HG03442 (cell line): ENCODE measurements around the gene EEIG2.
"Not testable (repeated sequence)": the region's sequence is repeated elsewhere in the genome, so short reads cannot be mapped to it uniquely, and the experiment has no call there.

Experiments
- ATAC-seq: cut with Tn5 transposase; IDR thresholded peaks from one replicate; pipeline ENCODE4 v1.9.1; 2021; ENCODE audit warnings: mild to moderate bottlenecking, moderate library complexity; ENCODE audit not compliant: unreplicated experiment

EEIG2 gene

DNA sequence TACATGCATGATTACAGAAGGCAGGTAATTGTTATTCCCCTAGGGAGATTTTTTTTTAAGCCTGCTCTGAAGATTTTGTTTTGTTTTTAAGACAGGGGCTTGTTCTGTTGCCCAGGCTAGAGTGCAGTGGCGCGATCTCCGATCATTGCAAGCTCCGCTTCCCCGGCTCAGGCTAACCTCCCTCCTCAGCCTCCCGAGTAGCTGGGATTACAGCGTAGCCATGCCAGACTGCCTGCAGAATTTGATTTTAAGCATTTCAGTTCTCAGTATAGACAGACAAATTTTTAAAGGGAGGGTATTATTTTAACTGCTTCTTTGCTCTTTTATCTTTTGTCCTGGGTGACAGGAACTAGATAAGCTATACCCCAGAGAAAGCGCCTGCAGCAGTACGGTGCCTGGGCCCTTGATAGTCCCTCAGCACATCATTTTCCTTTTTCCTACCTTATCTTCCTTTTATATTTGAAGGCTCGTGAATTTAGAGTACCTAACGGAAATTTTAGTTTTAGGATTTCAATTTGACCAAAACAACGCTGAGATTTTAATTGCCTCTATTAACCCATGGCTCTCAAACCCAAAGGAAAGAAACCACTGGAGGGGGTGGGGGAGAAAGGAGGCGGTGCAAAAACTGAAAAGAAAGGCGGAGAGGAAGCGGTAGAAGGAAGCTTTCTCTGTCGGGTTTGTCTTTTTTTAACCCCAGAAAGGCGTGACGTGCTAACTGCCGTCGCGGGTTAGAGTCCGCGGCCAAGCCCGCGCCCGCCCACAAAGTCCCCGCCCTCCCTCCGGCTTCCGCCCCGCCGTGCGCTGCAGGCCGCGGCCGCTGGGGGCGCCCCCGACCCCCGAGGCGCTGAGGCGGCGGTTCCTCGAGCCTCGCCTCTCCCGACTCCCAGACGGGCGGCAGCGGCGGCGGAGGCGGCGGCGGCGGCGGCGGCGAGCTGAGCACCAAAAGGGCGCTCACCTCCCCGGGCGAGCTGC is at the start of gene EEIG2:
Gene EEIG2 (plus strand): TSS at position 886 of the 972 bp plus-strand sequence. CDS start 329 bp downstream, outside the sequence.
- ATAC-seq: peak; percentile 75

DNA sequence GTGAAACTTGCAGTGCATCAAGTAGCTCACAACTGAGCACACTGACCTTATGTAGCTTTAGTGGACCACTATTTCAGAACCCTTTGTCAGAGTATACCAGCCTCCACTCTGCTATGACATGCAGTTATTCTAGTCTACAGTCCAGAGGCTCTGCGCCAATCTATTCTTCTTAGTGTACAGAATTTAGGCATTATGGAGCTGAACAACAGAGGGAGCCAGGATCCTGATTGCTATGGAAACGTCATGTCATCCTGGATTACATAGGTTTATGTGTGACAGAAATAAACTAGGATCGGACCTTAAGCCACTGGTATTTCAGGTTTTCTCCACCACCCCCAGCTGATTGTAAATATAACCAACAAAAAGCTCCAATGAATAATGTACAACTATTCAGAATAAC is 48.1 kb upstream of the EEIG2 start:
- no peak for ATAC-seq

DNA sequence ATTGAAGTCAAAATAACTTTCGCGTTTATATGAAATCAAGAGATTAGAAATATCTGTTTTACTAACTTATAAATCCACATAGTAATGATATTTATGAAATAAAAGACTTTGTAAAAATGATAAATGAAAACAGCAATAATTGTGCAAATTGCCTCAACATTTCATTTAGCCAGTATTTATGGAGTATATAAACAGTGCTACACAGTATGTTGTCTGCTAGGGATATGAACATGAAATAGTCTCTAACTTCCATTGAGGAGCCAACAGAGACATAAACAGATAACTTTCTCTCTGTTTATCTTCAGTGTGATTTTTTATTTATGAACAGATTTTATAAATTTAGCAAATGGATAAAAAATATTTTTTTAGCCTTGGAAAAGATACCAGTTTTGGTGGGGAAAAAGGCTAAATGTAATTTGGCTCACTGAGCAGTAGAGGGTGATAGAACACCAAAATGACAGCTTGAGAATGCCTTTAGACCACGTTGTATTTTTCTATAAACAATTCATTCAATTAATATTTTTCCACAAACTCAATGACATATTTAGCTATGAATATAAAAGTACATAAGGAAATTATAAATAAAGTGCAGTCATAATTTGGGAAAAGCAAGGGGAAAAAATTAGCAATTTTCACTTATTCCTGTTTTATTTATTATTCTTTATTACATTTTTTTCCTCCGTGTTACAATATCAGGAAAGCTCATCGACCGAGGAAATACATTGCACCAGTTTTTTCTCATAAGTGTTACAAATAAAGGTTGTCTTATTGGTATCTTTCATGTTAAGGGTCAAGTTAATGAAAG is 47.5 kb upstream of the EEIG2 start:
- no peak for ATAC-seq

DNA sequence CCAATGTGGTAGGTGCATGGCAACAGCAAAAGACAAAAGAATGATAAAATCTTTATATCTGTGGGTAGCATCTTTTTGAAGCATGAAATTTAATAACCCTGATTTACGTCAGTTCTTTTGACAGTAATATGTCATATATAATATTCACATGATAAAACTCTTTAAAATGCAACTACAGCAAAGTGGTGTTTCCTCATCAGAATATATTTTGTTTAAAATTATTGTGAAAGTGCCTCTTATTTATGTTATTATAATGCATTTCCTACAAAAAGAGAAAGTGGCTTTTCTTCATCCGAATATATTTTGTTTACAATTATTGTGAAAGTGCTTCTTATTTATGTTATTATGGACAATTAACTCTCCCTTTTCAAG is 46.9 kb upstream of the EEIG2 start:
- no peak for ATAC-seq

DNA sequence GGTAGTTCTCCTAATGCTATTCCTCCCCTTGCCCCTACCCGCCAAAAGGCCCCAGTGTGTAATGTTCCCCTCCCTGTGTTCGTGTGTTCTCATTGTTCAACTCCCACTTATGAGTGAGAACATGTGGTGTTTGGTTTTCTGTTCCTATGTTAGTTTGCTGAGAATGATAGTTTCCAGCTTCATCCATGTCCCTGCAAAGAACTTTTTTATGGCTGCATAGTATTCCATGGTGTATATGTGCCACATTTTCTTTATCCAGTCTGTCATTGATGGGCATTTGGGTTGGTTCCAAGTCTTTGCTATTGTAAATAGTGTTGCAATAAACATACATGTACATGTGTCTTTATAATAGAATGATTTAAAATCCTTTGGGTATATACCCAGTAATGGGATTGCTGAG is 46.0 kb upstream of the EEIG2 start:
- not testable (repeated sequence) for ATAC-seq

DNA sequence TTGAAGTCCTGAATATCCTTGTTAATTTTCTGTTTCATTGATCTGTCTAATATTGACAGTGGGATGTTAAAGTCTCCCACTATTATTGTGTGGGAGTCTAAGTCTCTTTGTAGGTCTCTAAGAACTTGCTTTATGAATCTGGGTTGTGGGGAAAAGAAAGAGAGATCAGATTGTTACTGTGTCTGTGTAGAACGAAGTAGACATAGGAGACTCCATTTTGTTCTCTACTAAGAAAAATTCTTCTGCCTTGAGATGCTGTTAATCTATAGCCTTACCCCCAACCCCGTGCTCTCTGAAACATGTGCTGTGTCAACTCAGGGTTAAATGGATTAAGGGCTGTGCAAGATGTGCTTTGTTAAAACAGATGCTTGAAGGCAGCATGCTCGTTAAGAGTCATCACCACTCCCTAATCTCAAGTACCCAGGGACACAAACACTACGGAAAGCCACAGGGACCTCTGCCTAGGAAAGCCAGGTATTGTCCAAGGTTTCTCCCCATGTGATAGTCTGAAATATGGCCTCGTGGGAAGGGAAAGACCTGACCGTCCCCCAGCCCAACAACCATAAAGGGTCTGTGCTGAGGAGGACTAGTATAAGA is 42.5 kb upstream of the EEIG2 start:
- ATAC-seq: not testable (repeated sequence)

DNA sequence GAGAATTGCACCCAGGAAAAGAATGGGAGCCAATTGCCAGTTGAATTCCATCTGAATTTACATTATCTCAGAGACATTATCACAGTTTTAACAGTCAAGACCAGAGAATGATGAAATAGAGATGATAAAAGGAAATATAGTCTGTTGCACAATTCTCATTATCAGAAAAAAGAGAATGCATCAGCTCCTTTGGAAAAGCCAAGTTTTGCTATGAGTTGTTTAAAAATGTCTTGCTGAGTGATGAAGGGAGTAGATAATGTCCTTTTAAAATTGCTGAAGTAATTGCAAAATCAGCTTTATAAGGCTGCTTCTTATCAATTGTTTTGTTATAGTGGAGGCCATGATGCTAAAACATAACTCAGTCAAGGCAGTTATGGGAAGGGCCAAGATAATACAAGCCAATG is 37.9 kb upstream of the EEIG2 start:
- no peak for ATAC-seq

DNA sequence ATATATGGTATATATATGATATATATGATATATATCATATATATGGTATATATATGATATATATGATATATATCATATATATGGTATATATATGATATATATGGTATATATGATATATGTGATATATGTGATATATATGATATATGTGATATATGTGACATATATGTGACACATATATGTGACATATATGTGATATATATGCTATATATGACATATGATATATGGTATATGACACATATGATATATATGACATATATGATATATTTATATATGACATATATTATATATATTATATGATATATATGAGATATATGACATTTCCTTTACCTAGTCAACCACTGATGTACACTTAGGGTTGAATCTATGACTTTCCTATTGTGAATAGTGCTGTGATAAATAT is 36.1 kb upstream of the EEIG2 start:
- no peak for ATAC-seq

DNA sequence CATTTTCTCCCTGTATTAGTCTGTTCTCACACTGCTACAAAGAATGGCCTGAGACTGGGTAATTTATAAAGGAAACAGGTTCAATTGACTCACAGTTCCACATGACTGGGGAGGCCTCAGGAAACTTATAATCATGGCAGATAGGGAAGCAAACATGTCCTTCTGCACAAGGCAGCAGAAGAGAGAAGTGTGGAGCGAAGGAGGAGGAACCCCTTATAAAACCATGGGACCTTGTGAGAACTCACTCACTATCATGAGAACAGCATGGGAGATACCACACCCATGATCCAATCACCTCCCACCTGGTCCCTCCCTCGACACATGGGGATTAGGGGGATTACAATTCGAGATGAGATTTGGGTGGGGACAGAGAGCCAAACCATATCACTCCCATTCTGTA is 35.2 kb upstream of the EEIG2 start:
- ATAC-seq: no peak

DNA sequence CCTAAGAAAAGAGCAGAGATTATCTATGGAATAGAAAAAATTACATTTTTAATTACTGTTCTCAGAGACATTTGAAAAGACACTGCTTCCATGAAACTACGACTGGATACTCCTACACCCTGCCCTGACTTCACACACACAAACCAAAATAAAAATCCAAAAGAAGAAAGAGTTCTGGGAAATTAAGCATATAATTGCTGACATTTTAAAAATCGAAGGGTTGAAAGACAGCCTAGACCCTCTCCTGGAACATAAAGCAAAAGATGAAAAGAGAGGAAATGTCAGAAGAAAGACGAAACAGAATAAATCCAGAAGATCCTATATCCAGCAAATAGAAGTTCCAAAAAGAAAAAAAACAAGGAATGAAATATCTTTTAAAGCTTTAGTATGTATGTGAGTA is 32.8 kb upstream of the EEIG2 start:
- ATAC-seq: no peak

DNA sequence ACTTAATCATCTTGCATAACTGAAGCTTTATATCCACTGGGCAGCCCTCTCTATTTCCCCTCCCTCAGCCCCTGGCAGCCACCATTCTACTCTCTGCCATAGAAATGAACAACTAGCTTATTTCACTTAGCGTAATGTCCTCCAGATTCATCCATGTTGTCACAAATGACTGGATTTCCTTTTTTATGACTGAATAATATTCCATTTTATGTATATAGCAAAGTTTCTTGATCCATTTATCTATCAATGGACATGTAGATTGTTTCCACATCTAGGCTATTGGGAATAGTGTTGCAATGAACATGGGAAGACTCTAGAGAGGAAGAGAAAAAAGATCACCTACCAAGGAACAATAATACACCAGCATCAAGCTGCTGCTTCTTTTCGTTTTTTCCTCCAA is 32.1 kb upstream of the EEIG2 start:
- ATAC-seq: no peak

DNA sequence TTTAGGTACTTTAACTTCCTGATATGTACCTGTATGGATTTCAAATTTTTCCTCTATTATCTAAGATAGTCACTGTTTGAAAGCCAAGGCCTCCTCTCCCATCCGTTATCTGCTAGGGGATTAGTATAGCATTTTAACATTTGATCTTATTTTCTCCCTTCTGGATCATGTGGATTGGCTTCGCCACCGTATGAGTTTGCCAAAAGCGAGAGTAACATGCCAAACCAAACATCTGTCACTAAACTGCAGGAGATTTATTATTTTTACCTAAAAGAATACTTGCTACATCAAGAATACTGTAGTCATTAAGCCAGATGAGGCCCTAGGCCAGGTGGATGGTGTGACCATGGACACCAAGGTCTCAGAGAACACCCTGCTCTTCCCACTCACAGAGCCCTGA is 28.5 kb upstream of the EEIG2 start:
- ATAC-seq: no peak

DNA sequence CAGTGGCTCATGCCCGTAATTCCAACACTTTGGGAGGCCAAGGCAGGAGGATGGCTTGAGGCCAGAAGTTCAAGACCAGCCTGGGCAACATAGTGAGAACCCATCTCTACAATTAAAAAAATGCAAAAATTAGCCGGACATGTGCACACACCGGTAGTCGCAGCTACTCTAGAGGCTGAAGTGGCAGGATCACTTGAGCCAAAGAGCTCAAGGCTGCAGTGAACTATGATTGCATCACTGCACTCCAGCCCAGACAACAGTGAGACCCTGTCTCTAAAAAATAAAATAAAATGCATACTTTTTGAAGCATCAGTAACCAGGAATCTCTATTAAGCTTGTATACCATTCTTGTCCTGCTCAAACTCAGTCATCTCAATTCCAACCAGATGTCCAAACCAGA is 27.2 kb upstream of the EEIG2 start:
- no peak for ATAC-seq

DNA sequence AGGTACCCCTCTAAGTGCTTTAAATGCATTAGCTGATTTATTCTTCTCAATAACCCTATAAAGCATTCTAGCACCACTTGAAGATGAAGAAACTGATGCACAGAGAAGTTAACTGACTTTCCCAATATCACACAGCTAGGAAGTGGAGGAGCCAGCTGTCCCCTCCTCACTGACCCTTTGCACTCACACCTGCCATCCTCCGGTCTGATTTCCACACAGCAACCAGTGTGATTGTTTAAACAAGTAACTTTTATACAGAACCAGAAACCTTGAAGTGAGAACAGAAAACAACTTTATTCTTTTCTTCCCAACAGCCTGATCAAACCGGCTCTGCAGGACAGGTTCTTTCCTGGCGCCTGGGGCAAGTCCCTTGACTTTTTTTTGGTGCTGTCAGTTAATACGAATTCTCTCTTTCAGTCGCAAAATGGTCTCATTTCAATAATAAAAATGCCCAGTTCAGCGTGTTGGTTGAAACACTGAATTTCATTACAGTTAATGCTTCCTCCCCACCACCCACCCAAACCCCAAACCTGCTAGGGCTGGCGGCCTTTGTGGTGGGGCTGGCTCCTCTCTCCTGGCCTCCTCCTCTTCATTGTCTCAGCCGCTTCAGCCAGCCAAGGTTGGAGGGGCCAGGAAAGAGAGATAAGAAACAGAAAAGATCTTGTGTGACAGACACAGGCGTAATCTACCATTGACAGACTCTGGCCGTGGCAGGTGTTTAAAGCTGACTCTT is 26.4 kb upstream of the EEIG2 start:
- ATAC-seq: peak; percentile 55

DNA sequence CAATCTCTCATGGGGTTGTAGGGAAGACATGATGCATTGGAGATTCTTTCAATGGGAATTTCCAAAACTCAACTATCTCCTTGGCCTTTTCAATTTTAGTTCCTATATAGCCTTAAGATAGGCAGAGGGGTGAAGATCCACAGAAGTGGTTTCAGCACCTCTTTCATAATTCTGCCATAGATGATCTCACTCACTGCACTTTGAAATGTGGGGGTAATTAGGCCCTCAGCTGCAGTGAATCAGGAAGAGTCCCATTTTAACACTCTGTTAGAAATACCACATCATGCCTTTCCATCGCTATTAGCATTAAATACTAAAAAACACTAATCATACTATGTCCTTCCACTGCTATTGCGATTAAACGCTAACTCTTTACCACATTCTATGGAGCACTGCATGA is 25.1 kb upstream of the EEIG2 start:
- no peak for ATAC-seq

DNA sequence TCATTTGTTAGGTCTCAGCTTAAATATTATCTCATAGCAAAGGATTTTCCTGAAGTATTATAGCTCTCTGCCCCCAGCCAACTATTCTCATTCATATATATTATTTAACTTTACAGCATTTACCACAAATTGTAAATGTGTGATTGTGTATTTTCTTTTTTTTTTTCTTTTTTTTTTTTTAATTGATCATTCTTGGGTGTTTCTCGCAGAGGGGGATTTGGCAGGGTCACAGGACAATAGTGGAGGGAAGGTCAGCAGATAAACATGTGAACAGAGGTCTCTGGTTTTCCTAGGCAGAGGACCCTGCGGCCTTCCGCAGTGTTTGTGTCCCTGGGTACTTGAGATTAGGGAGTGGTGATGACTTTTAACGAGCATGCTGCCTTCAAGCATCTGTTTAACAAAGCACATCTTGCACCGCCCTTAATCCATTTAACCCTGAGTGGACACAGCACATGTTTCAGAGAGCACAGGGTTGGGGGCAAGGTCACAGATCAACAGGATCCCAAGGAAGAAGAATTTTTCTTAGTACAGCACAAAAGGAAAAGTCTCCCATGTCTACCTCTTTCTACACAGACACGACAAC is 24.5 kb upstream of the EEIG2 start:
- not testable (repeated sequence) for ATAC-seq

DNA sequence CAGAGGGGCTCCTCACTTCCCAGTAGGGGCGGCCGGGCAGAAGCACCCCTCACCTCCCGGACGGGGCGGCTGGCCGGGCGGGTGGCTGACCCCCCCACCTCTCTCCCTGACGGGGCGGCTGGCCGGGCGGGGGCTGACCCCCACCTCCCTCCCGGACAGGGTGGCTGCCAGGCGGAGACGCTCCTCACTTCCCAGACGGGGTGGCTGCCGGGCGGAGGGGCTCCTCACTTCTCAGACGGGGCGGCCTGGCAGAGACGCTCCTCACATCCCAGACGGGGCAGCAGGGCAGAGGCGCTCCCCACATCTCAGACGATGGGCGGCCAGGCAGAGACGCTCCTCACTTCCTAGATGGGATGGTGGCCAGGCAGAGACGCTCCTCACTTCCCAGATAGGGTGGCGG is 23.9 kb upstream of the EEIG2 start:
- ATAC-seq: not testable (repeated sequence)

DNA sequence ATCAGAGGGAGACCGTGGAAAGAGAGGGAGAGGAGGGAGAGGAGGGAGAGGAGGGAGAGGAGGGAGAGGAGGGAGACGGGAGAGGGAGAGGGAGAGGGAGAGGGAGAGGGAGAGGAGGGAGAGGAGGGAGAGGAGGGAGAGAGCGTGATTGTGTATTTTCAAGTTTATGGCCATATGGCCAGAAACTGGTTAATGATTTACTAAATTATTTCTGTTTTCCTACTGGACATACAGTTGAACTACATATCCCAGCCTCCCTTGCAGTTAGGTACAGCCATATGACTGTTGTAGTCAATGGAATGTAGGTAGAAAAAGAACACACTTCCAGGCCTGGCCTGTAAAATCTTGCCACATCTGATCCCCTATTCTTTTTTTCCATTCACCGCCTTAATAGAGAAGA is 23.1 kb upstream of the EEIG2 start:
- not testable (repeated sequence) for ATAC-seq

DNA sequence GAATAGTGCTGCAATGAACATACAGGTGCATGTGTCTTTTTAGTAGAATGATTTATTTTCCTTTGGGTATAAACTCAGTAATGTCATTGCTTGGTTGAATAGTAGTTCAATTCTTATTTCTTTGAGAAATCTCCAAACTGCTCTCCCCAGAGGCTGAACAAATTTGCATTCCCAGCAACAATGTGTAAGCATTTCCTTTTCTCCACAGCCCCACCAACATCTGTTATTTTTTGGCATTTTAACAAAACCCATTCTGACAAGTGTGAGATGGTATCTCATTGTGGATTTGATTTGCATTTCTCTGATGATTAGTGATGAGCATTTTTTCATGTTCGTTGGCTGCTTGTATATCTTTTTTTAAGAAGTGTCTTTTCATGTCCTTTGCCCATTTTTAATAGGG is 21.9 kb upstream of the EEIG2 start:
- no peak for ATAC-seq

DNA sequence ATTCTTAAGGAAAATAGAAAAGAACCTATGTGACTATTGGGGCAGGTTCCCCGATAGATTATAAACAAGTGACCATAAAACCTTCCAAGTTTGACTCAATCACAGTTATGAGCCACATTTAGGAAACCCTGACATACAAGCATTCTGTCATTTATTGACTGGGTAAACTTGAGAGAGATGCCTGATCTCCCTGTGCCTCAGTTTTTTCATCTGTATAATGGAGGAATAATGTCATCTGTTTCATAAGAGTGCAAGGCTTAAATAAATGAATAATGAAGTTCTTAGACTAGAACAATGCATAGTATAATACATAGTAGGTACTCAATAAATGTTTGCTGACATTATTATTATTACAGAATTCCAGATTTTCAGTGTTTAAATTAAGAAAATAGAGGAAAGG is 18.9 kb upstream of the EEIG2 start:
- no peak for ATAC-seq

DNA sequence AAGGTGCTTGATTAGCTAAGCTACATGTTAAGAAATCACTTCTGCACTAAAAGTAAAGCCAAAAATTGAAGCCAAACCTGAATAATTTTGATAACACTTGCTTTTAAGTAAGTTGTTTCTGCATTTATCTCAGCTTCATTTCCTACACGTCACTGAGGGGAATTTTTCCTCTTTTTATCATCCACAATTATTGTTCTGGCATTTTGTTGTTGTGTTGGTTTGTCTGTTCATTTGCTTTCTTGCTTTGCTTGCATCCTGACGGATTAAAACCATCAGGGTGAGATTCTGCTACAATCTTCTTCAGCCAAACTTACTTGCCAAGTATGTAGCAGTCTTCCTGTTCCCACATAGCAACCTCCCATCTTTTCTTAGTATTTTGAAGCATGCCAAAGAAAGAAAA is 18.0 kb upstream of the EEIG2 start:
- ATAC-seq: no peak
